Measurements from ENCODE around the gene MPG. TPM values are rescaled to one million over a fixed set of nuclear protein-coding genes. Genes with fewer than 3 reads are reported as not detected.
"Not testable (repeated sequence)": the region's sequence is repeated elsewhere in the genome, so short reads cannot be mapped to it uniquely, and the experiment has no call there.

MPG gene
- total and polyA plus RNA-seq, 4 experiments from 2014 or later: 30.7 to 82.6 (median 44.4) TPM

GRCh38 chr16:42069-42457, 36.0 kb upstream of the MPG start:
- no peaks in the 10 kb centered on the region for H3K27me3 Mint-ChIP-seq
- POLR2A ChIA-PET (ENCODE audit: partially characterized antibody): no interaction called here

DNA sequence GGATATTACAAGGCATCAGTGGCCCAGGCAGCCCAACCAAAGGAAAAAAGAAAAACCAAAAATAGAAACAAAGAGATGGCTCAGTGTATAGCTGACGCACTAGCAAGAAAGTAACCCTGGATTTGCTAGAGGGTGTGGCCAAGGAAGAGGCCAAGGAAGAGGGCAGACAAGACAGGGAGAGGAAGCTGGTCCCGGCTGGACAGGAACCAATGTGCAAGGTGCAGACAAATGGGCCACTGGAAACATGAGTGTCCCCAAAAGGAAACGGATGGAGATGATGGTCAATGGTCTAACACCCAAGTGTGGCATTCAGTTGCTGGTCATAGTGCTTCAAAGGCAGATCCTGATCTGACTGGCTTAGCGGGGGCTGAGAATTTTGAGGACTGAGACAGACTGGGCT, 35.3 kb upstream of the MPG start:
- no peaks in the 10 kb centered on the region for H3K9me3 ChIP-seq (ENCODE audit: control insufficient read depth in 1 of 2, low read length in 2 of 2)
- H3K4me3 ChIP-seq (ENCODE audit: low read length in 2 of 2): no peak overlapping the region
- Mint-ChIP-seq H3K27me3 (no peaks in the 10 kb centered on the region), H3K9me3 (no peaks in the 10 kb centered on the region), H3K27ac (peak overlapping the region in 3 of 7 donors; percentile 32 to 77 (median 65)), H3K36me3 (peaks cover 46 to 49% of the 10 kb centered on the region in 2 donors), H3K4me1 (peaks cover 34 to 47% (median 40%) of the 10 kb centered on the region in 4 donors), H3K4me3 (peak overlapping the region in 1 of 8 donors; percentile 17)
- CTCF ChIA-PET (ENCODE audit: partially characterized antibody): no interaction called here
- H3K4me1 ChIP-seq (ENCODE audit: insufficient read depth, low read length): peaks cover 30% of the 10 kb centered on the region
- no peak for DNase-seq
- no peaks in the 10 kb centered on the region for H3K27me3 ChIP-seq (ENCODE audit: insufficient read depth, low read length)
- intact Hi-C loops (cut with micrococcal nuclease): no loop called here
- POLR2A ChIA-PET (ENCODE audit: partially characterized antibody): no interaction called here
- H3K36me3 ChIP-seq (ENCODE audit: insufficient read depth, low read length): peaks cover 27% of the 10 kb centered on the region
- no peak overlapping the region for H3K27ac ChIP-seq (ENCODE audit: low read depth, low read length)

More at GRCh38 chr16:42069-42457, 36.0 kb upstream of the MPG start:
- CTCF ChIA-PET (ENCODE audit: partially characterized antibody): interaction anchor here (0.6 kb wide), 1 partner anchor 55 kb away, joined by 3 read pairs; no protein-coding TSS in a partner anchor
- intact Hi-C loops (cut with micrococcal nuclease): no loop called here
- H3K9me3 Mint-ChIP-seq: no peaks in the 10 kb centered on the region
- no peaks in the 10 kb centered on the region for H3K9me3 ChIP-seq (ENCODE audit: control insufficient read depth in 1 of 2, low read length in 2 of 2)
- no peak overlapping the region for H3K27ac ChIP-seq (ENCODE audit: low read depth, low read length)
- H3K27ac Mint-ChIP-seq: peak overlapping the region; percentile 8 to 84 (median 56)
- no peak overlapping the region for H3K4me3 Mint-ChIP-seq
- peaks cover 23% of the 10 kb centered on the region for H3K36me3 ChIP-seq (ENCODE audit: insufficient read depth, low read length)
- H3K4me1 Mint-ChIP-seq: peaks cover 31 to 46% (median 38%) of the 10 kb centered on the region in 4 donors
- no peaks in the 10 kb centered on the region for H3K27me3 ChIP-seq (ENCODE audit: insufficient read depth, low read length)
- H3K4me3 ChIP-seq (ENCODE audit: low read length in 2 of 2): no peak overlapping the region
- peaks cover 30% of the 10 kb centered on the region for H3K4me1 ChIP-seq (ENCODE audit: insufficient read depth, low read length)
- DNase-seq: no peak
- H3K36me3 Mint-ChIP-seq: peaks cover 42 to 44% of the 10 kb centered on the region in 2 donors

DNA sequence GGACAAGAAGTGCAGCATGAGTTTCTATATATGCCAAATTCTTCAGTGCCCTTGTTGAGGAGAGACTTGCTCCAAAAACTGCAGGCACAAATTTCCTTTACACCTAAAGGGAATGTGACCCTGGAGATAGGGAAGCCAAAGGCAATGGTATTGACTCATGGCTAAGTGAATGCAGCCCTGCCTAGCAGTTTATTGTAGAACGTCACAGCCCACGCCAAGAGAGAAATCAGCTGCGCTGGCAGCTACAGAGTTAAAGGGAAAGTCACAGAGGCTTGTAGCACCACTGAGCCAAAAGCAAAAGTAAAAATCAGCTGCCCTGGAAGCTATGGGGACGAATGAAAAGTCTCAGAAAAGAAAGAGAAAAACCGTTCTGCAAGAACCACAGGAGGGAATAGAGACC, 34.7 kb upstream of the MPG start:
- peaks cover 29% of the 10 kb centered on the region for H3K36me3 ChIP-seq (ENCODE audit: insufficient read depth, low read length)
- peaks cover 49 to 53% of the 10 kb centered on the region in 2 donors for H3K36me3 Mint-ChIP-seq
- no peak overlapping the region for H3K4me3 Mint-ChIP-seq
- peaks cover 33 to 43% (median 38%) of the 10 kb centered on the region in 4 donors for H3K4me1 Mint-ChIP-seq
- ChIA-PET CTCF (ENCODE audit: partially characterized antibody) (no interaction called here), POLR2A (ENCODE audit: partially characterized antibody) (no interaction called here)
- no peaks in the 10 kb centered on the region for H3K9me3 ChIP-seq (ENCODE audit: control insufficient read depth in 1 of 2, low read length in 2 of 2)
- no peaks in the 10 kb centered on the region for H3K27me3 Mint-ChIP-seq
- H3K9me3 Mint-ChIP-seq: no peaks in the 10 kb centered on the region
- H3K27ac ChIP-seq (ENCODE audit: low read depth, low read length): no peak overlapping the region
- intact Hi-C loops (cut with micrococcal nuclease): no loop called here
- no peaks in the 10 kb centered on the region for H3K27me3 ChIP-seq (ENCODE audit: insufficient read depth, low read length)
- DNase-seq: no peak
- H3K4me3 ChIP-seq (ENCODE audit: low read length in 2 of 2): no peak overlapping the region
- H3K4me1 ChIP-seq (ENCODE audit: insufficient read depth, low read length): peaks cover 27% of the 10 kb centered on the region
- H3K27ac Mint-ChIP-seq: peak overlapping the region in 2 of 7 donors; percentile 25 to 32

DNA sequence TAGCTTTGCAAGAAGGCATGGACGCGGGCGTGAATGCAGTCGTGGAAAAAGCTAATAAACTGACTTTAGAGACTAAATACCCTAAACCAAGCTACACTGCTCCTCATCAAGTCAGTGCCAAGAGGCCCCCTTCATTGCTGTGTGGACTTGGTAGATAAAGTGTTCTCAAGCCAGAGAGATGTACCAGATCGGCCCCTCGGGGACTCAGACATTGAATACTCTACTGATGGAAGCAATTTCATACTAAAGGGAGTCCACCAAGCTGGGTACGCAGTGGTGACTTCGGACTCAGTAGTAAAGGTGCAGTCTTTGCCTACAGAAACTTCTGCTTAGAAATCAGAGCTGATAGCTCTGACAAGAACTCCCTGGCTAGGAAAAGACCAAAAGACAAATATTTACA, 33.4 kb upstream of the MPG start:
- ChIA-PET POLR2A (ENCODE audit: partially characterized antibody) (interaction anchor here (1.5 kb wide), 1 partner anchor 8 kb away, joined by 4 read pairs; the partner anchor contains the start of genes POLR3K and SNRNP25), CTCF (ENCODE audit: partially characterized antibody) (interaction anchor here (0.7 to 1.6 kb wide), 2 partner anchors 9 to 52 kb away, joined by 5 to 6 read pairs; partner anchors contain the start of genes POLR3K and SNRNP25)
- H3K4me1 ChIP-seq (ENCODE audit: insufficient read depth, low read length): peaks cover 14% of the 10 kb centered on the region
- Mint-ChIP-seq H3K4me3 (no peak overlapping the region), H3K27ac (peak overlapping the region in 1 of 7 donors; percentile 60), H3K4me1 (peaks cover 24 to 32% (median 26%) of the 10 kb centered on the region in 4 donors), H3K9me3 (no peaks in the 10 kb centered on the region), H3K27me3 (no peaks in the 10 kb centered on the region), H3K36me3 (peaks cover 50 to 54% of the 10 kb centered on the region in 2 donors)
- H3K4me3 ChIP-seq (ENCODE audit: low read length in 2 of 2): no peak overlapping the region
- H3K36me3 ChIP-seq (ENCODE audit: insufficient read depth, low read length): peaks cover 30% of the 10 kb centered on the region
- no peak overlapping the region for H3K27ac ChIP-seq (ENCODE audit: low read depth, low read length)
- intact Hi-C loops (cut with micrococcal nuclease): no loop called here
- DNase-seq: no peak
- H3K27me3 ChIP-seq (ENCODE audit: insufficient read depth, low read length): no peaks in the 10 kb centered on the region
- H3K9me3 ChIP-seq (ENCODE audit: control insufficient read depth in 1 of 2, low read length in 2 of 2): no peaks in the 10 kb centered on the region

DNA sequence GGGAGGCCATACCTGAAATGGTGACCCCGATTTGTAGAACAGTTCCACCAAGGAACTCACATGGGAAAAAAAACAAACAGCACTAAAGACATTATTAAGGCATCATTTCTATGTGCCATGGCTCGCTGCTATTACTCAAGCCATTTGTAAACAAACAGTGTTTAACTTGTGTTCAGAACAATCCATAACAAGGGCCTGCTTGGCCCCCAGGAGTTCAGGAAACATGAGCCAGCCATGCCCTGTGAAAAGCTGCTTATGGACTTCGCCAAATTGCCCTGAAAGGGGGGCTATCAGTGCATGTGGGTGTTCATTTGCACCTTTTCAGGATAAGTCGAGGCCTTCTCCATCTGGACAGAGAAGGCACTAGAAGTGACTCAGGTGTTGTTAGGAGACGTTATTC, 32.6 kb upstream of the MPG start:
- Mint-ChIP-seq H3K27ac (no peak overlapping the region), H3K9me3 (no peaks in the 10 kb centered on the region), H3K36me3 (peaks cover 53 to 58% of the 10 kb centered on the region in 2 donors), H3K27me3 (no peaks in the 10 kb centered on the region), H3K4me3 (no peak overlapping the region), H3K4me1 (peaks cover 21 to 36% (median 30%) of the 10 kb centered on the region in 4 donors)
- Histone ChIP-seq H3K27me3 (ENCODE audit: insufficient read depth, low read length) (no peaks in the 10 kb centered on the region), H3K36me3 (ENCODE audit: insufficient read depth, low read length) (peaks cover 30% of the 10 kb centered on the region), H3K27ac (ENCODE audit: low read depth, low read length) (no peak overlapping the region), H3K9me3 (ENCODE audit: control insufficient read depth in 1 of 2, low read length in 2 of 2) (no peaks in the 10 kb centered on the region), H3K4me1 (ENCODE audit: insufficient read depth, low read length) (peaks cover 14% of the 10 kb centered on the region), H3K4me3 (ENCODE audit: low read length in 2 of 2) (no peak overlapping the region)
- POLR2A ChIA-PET (ENCODE audit: partially characterized antibody): interaction anchor here (1.5 kb wide), 1 partner anchor 8 kb away, joined by 4 read pairs; the partner anchor contains the start of genes POLR3K and SNRNP25
- intact Hi-C loops (cut with micrococcal nuclease): no loop called here
- DNase-seq: no peak
- CTCF ChIA-PET (ENCODE audit: partially characterized antibody): interaction anchor here (1.6 kb wide), 1 partner anchor 51 kb away, joined by 5 read pairs; no protein-coding TSS in a partner anchor

DNA sequence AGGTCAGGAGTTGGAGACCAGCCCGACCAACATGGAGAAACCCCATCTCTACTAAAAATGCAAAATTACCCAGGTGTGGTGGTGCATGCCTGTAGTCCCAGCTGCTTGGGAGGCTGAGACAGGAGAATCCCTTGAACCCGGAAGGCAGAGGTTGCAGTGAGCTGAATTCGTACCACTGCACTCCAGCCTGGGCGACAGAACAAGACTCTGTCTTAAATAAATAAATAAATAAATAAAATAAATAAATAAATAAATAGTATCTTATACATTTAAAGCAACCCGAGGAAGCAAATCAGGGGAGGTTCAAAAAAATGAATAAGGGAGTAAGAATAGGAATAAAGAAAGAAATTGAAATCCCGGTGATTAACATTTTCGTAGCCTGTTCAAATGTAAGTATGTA, 31.5 kb upstream of the MPG start:
- H3K27ac Mint-ChIP-seq; intact Hi-C loops (cut with micrococcal nuclease); H3K27me3 Mint-ChIP-seq; POLR2A ChIA-PET (ENCODE audit: partially characterized antibody); H3K4me3 ChIP-seq (ENCODE audit: low read length in 2 of 2); CTCF ChIA-PET (ENCODE audit: partially characterized antibody); DNase-seq; H3K27me3 ChIP-seq (ENCODE audit: insufficient read depth, low read length); H3K9me3 ChIP-seq (ENCODE audit: control insufficient read depth in 1 of 2, low read length in 2 of 2); H3K27ac ChIP-seq (ENCODE audit: low read depth, low read length); H3K4me3 Mint-ChIP-seq; H3K9me3 Mint-ChIP-seq: not testable (repeated sequence)
- peaks cover 21% of the 10 kb centered on the region for H3K4me1 ChIP-seq (ENCODE audit: insufficient read depth, low read length)
- peaks cover 59 to 68% of the 10 kb centered on the region in 2 donors for H3K36me3 Mint-ChIP-seq
- H3K36me3 ChIP-seq (ENCODE audit: insufficient read depth, low read length): peaks cover 36% of the 10 kb centered on the region
- H3K4me1 Mint-ChIP-seq: peaks cover 26 to 40% (median 36%) of the 10 kb centered on the region in 4 donors

DNA sequence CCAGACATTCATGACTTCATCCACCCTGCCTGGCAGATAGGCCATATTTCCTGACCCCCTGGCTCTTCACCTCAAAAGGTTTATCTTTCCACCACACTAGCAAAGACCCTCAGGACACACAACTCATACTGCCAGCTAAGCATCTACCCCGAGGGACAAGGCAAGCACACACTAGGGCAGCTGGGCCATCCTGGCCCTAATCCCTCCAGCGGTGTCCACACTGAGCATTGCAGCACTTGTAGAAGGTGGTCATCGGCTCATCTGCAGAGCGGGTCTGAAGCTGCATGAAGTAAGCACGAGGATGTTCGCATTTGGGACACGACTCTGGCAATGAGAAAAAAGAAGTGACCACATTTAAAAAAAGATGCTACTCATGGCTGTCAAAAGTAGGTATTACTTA, 30.8 kb upstream of the MPG start:
- Mint-ChIP-seq H3K4me3 (no peak overlapping the region), H3K27ac (no peak overlapping the region), H3K9me3 (no peaks in the 10 kb centered on the region), H3K4me1 (peaks cover 24 to 40% (median 34%) of the 10 kb centered on the region in 4 donors), H3K36me3 (peaks cover 54 to 62% of the 10 kb centered on the region in 2 donors), H3K27me3 (no peaks in the 10 kb centered on the region)
- Histone ChIP-seq H3K4me1 (ENCODE audit: insufficient read depth, low read length) (peaks cover 24% of the 10 kb centered on the region), H3K27me3 (ENCODE audit: insufficient read depth, low read length) (no peaks in the 10 kb centered on the region), H3K27ac (ENCODE audit: low read depth, low read length) (no peak overlapping the region), H3K4me3 (ENCODE audit: low read length in 2 of 2) (no peak overlapping the region), H3K9me3 (ENCODE audit: control insufficient read depth in 1 of 2, low read length in 2 of 2) (no peaks in the 10 kb centered on the region), H3K36me3 (ENCODE audit: insufficient read depth, low read length) (peaks cover 36% of the 10 kb centered on the region)
- intact Hi-C loops (cut with micrococcal nuclease): no loop called here
- CTCF ChIA-PET (ENCODE audit: partially characterized antibody): no interaction called here
- DNase-seq: no peak
- POLR2A ChIA-PET (ENCODE audit: partially characterized antibody): no interaction called here

All from CD4-positive, alpha-beta memory T cell (primary cell).